H9 (cell line): Measurements from ENCODE around the gene SNED1. TPM values are rescaled to one million over a fixed set of nuclear protein-coding genes. Genes with fewer than 3 reads are reported as not detected.

ENCODE experiments used
- DNase-seq: peaks from one replicate; pipeline ENCODE4 v3.0.0-alpha.2; 2017
- H2AFZ ChIP-seq: one replicate; pipeline ENCODE4 v1.6.1; 2013; ENCODE audit warnings: mild to moderate bottlenecking, low read length, control low read depth, moderate library complexity
- H2AK5ac ChIP-seq: 2 replicates; pipeline ENCODE4 v1.6.1; 2013; ENCODE audit warnings: low read length, control low read depth, mixed read lengths; ENCODE audit not compliant: insufficient read length
- H2BK120ac ChIP-seq: one replicate; pipeline ENCODE4 v1.6.1; 2013; ENCODE audit warnings: low read depth, mild to moderate bottlenecking, low read length, control low read depth, inconsistent platforms; ENCODE audit not compliant: poor library complexity, severe bottlenecking
- H2BK12ac ChIP-seq: 2 replicates; pipeline ENCODE4 v1.6.1; 2013; ENCODE audit warnings: low read length, control low read depth, mixed read lengths, low read depth; ENCODE audit not compliant: insufficient read length
- H2BK15ac ChIP-seq: 2 replicates; pipeline ENCODE4 v1.6.1; 2013; ENCODE audit warnings: low read depth, low read length, control low read depth
- H2BK20ac ChIP-seq: one replicate; pipeline ENCODE4 v1.6.1; 2013; ENCODE audit warnings: low read depth, mild to moderate bottlenecking, low read length, control low read depth, inconsistent platforms; ENCODE audit not compliant: poor library complexity, severe bottlenecking
- H2BK5ac ChIP-seq: 2 replicates; pipeline ENCODE4 v1.6.1; 2013; ENCODE audit warnings: low read length, control low read depth, mixed read lengths; ENCODE audit not compliant: insufficient read length
- H3K14ac ChIP-seq: 2 replicates; pipeline ENCODE4 v1.6.1; 2013; ENCODE audit warnings: low read length, control low read depth; ENCODE audit not compliant: insufficient read depth
- H3K18ac ChIP-seq: 2 replicates; pipeline ENCODE4 v1.6.1; 2013; ENCODE audit warnings: low read depth, mild to moderate bottlenecking, mixed read lengths, low read length, control low read depth; ENCODE audit not compliant: insufficient read length
- H3K23ac ChIP-seq: 2 replicates; pipeline ENCODE4 v1.6.1; 2013; ENCODE audit warnings: low read length, control low read depth, mixed read lengths, low read depth; ENCODE audit not compliant: insufficient read length
- H3K23me2 ChIP-seq: 2 replicates; pipeline ENCODE4 v1.6.1; 2013; ENCODE audit warnings: low read depth, mild to moderate bottlenecking, mixed read lengths, low read length, control low read depth; ENCODE audit not compliant: insufficient read length, poor library complexity, severe bottlenecking
- H3K27ac ChIP-seq: 2 replicates; pipeline ENCODE4 v1.5.1; 2013; ENCODE audit warnings: low read length, control low read depth, mixed read lengths, low read depth; ENCODE audit not compliant: insufficient read length
- H3K27me3 ChIP-seq: 2 replicates; pipeline ENCODE4 v1.6.1; 2013; ENCODE audit warnings: low read length, control low read depth, inconsistent platforms; ENCODE audit not compliant: insufficient read depth
- H3K4ac ChIP-seq: 2 replicates; pipeline ENCODE4 v1.6.1; 2013; ENCODE audit warnings: low read depth, mild to moderate bottlenecking, control low read depth, inconsistent platforms, low read length, moderate library complexity
- H3K4me1 ChIP-seq: 2 replicates; pipeline ENCODE4 v1.6.1; 2013; ENCODE audit warnings: low read length, control low read depth, inconsistent platforms; ENCODE audit not compliant: insufficient read depth
- H3K4me2 ChIP-seq: 2 replicates; pipeline ENCODE4 v1.6.1; 2013; ENCODE audit warnings: low read length, control low read depth, mixed read lengths; ENCODE audit not compliant: insufficient read length, insufficient read depth
- H3K56ac ChIP-seq: 2 replicates; pipeline ENCODE4 v1.6.1; 2013; ENCODE audit warnings: low read depth, mild to moderate bottlenecking, mixed read lengths, low read length, control low read depth; ENCODE audit not compliant: insufficient read length
- H3K79me1 ChIP-seq: 2 replicates; pipeline ENCODE4 v1.6.1; 2013; ENCODE audit warnings: low read depth, mild to moderate bottlenecking, moderate library complexity, low read length, control low read depth, inconsistent platforms; ENCODE audit not compliant: insufficient read depth, poor library complexity, severe bottlenecking
- H3K79me2 ChIP-seq: 2 replicates; pipeline ENCODE4 v1.6.1; 2013; ENCODE audit warnings: low read length, control low read depth, inconsistent platforms; ENCODE audit not compliant: insufficient read depth
- H3K9ac ChIP-seq: 2 replicates; pipeline ENCODE4 v1.6.1; 2013; ENCODE audit warnings: low read length, control low read depth, mixed read lengths; ENCODE audit not compliant: insufficient read length; ENCODE audit errors: extremely low read depth
- H3K9me3 ChIP-seq: one replicate; pipeline ENCODE4 v1.6.1; 2013; ENCODE audit warnings: low read depth, low read length, inconsistent platforms; ENCODE audit not compliant: control insufficient read depth
- H3T11ph ChIP-seq: one replicate; pipeline ENCODE4 v1.6.1; 2013; ENCODE audit warnings: mild to moderate bottlenecking, low read length, control low read depth, inconsistent platforms
- H4K20me1 ChIP-seq: one replicate; pipeline ENCODE4 v1.6.1; 2013; ENCODE audit not compliant: control insufficient read depth, insufficient read length, insufficient read depth
- H4K5ac ChIP-seq: 2 replicates; pipeline ENCODE4 v1.6.1; 2013; ENCODE audit warnings: low read depth, mild to moderate bottlenecking, mixed read lengths, low read length, control low read depth; ENCODE audit not compliant: insufficient read length
- H4K8ac ChIP-seq: replicated peaks from 2 replicates; pipeline ENCODE4 v1.6.1; 2013; ENCODE audit warnings: low read length, control low read depth, mixed read lengths, low read depth; ENCODE audit not compliant: insufficient read length
- H4K91ac ChIP-seq: 2 replicates; pipeline ENCODE4 v1.6.1; 2013; ENCODE audit warnings: low read depth, mild to moderate bottlenecking, moderate library complexity, mixed read lengths, low read length, control low read depth; ENCODE audit not compliant: insufficient read length
- H3K27ac Mint-ChIP-seq, 3 experiments: 2 replicates in 2 of 3; 3 replicates in 1 of 3; pipeline ENCODE4 v1.8.0; 2020 to 2021; ENCODE audit warnings: mixed read lengths in 3 of 3, mild to moderate bottlenecking in 1 of 3, moderate library complexity in 1 of 3
- H3K27me3 Mint-ChIP-seq: 2 replicates; pipeline ENCODE4 v1.8.0; 2021; ENCODE audit warnings: low read depth, mild to moderate bottlenecking, moderate library complexity, mixed read lengths
- H3K36me3 Mint-ChIP-seq, 3 experiments: 2 replicates in 2 of 3; 3 replicates in 1 of 3; pipeline ENCODE4 v1.8.0; 2020 to 2021; ENCODE audit warnings: low read depth in 3 of 3, mixed read lengths in 3 of 3; ENCODE audit not compliant: insufficient read depth in 1 of 3
- H3K4me1 Mint-ChIP-seq, 2 experiments: 2 replicates each; pipeline ENCODE4 v1.8.0; 2020; ENCODE audit warnings: mixed read lengths in 2 of 2
- H3K4me3 Mint-ChIP-seq, 2 experiments: 2 replicates in 1 of 2; 3 replicates in 1 of 2; pipeline ENCODE4 v1.8.0; 2020 to 2021; ENCODE audit warnings: mild to moderate bottlenecking in 2 of 2, mixed read lengths in 2 of 2, moderate library complexity in 1 of 2
- H3K9me3 Mint-ChIP-seq, 2 experiments: 2 replicates in 1 of 2; 3 replicates in 1 of 2; pipeline ENCODE4 v1.8.0; 2020; ENCODE audit warnings: mild to moderate bottlenecking in 2 of 2, mixed read lengths in 2 of 2, moderate library complexity in 1 of 2
- CTCF ChIP-seq: fragments of 200-600 bp; sonication (generic); conservative IDR thresholded peaks from 3 replicates; pipeline ENCODE4 v1.8.0; 2021; ENCODE audit warnings: antibody characterized with exemption, mild to moderate bottlenecking
- WGBS: extraction: QIAGEN DNeasy Blood & Tissue Kit; methylation state at CpG from one replicate; pipeline ENCODE4 v1.1.7; 2013; ENCODE audit warnings: missing lambda C conversion rate, low lambda C conversion rate, mixed read lengths; ENCODE audit not compliant: insufficient read length; ENCODE audit errors: extremely low coverage; 5-methylcytosine and 5-hydroxymethylcytosine counted together
- total RNA-seq: library from RNA; stranded (reverse); gene quantifications from 2 replicates; pipeline ENCODE4 v1.2.1, GENCODE V29; 2021

SNED1 gene
- total RNA-seq, 1 experiment from 2014 or later = 2.5 TPM

- no peak overlapping the region for H2AFZ ChIP-seq
- no peak overlapping the region for H4K91ac ChIP-seq
- no peaks in the 10 kb centered on the region for H3K9me3 Mint-ChIP-seq
- H4K5ac ChIP-seq = no peak overlapping the region
- H3K27ac ChIP-seq = no peak overlapping the region
- H3K4me1 ChIP-seq = no peaks in the 10 kb centered on the region; the same call in 1 of the 2 replicates
- no peak overlapping the region for H3T11ph ChIP-seq
- no peak overlapping the region for H3K9ac ChIP-seq
- no peak overlapping the region for H2BK15ac ChIP-seq
- no peaks in the 10 kb centered on the region for H3K79me1 ChIP-seq
- no peak overlapping the region for H3K27ac Mint-ChIP-seq
- no peak overlapping the region for H3K18ac ChIP-seq
- no peak overlapping the region for H3K14ac ChIP-seq
- H3K79me2 ChIP-seq = no peaks in the 10 kb centered on the region
- no peak for DNase-seq
- no peak overlapping the region for H3K23ac ChIP-seq
- H3K4ac ChIP-seq = no peak overlapping the region
- no CpG with 5 or more reads among the region's 6 CpGs for WGBS
- H2BK20ac ChIP-seq = no peak overlapping the region
- no peak overlapping the region for H2BK12ac ChIP-seq
- TF ChIP-seq CTCF = no peak
- no peaks in the 10 kb centered on the region for H3K36me3 Mint-ChIP-seq
- no peak overlapping the region for H4K8ac ChIP-seq
- H3K4me3 Mint-ChIP-seq = no peak overlapping the region
- no peaks in the 10 kb centered on the region for H3K9me3 ChIP-seq
- no peak overlapping the region for H2AK5ac ChIP-seq
- H3K4me1 Mint-ChIP-seq = peaks cover 14 to 15% of the 10 kb centered on the region in 2 experiments
- H2BK120ac ChIP-seq = no peak overlapping the region
- H3K4me2 ChIP-seq = no peak overlapping the region
- no peak overlapping the region for H3K56ac ChIP-seq
- H3K27me3 ChIP-seq = no peaks in the 10 kb centered on the region
- peaks cover 5% of the 10 kb centered on the region for H3K23me2 ChIP-seq
- no peaks in the 10 kb centered on the region for H4K20me1 ChIP-seq
- H2BK5ac ChIP-seq = no peak overlapping the region
- H3K27me3 Mint-ChIP-seq = peaks cover 2% of the 10 kb centered on the region
These were observed 15.8 kb downstream of the SNED1 start for GRCh38 chr2:241014224-241014623.
